Osteoblast (primary cell): ENCODE data around the gene RSPO4. TPM values are rescaled to one million over a fixed set of nuclear protein-coding genes. Genes with fewer than 3 reads are reported as not detected.

Experiments used
- DNase-seq: peaks from one replicate; pipeline ENCODE4 v3.0.0; 2011; ENCODE audit warnings: low spot score, mixed read lengths; ENCODE audit not compliant: insufficient read length; ENCODE audit errors: missing footprints
- H2AFZ ChIP-seq: 2 replicates; pipeline ENCODE4 v1.6.0; 2011; ENCODE audit warnings: mild to moderate bottlenecking, low read length
- H3K27ac ChIP-seq: 2 replicates; pipeline ENCODE4 v1.5.1; 2011; ENCODE audit warnings: mild to moderate bottlenecking, low read depth, low read length, moderate library complexity
- H3K27me3 ChIP-seq: 2 replicates; pipeline ENCODE4 v1.6.0; 2012; ENCODE audit warnings: mild to moderate bottlenecking, control low read depth, inconsistent platforms, low read length, moderate library complexity; ENCODE audit not compliant: insufficient read depth
- H3K36me3 ChIP-seq: 2 replicates; pipeline ENCODE4 v1.5.1; 2011; ENCODE audit warnings: mild to moderate bottlenecking, low read length, control low read depth, moderate library complexity; ENCODE audit not compliant: insufficient read depth
- H3K4me1 ChIP-seq: 2 replicates; pipeline ENCODE4 v1.5.1; 2011; ENCODE audit warnings: mild to moderate bottlenecking, low read length, control low read depth, moderate library complexity; ENCODE audit not compliant: insufficient read depth
- H3K4me2 ChIP-seq: 2 replicates; pipeline ENCODE4 v1.6.0; 2011; ENCODE audit warnings: mild to moderate bottlenecking, low read length; ENCODE audit not compliant: insufficient read depth
- H3K4me3 ChIP-seq: fragments of 200-600 bp; sonication (generic); 3 replicates; pipeline ENCODE4 v1.5.1; 2012; ENCODE audit warnings: mild to moderate bottlenecking, low read length, inconsistent platforms; ENCODE audit not compliant: insufficient read depth
- H3K79me2 ChIP-seq: 2 replicates; pipeline ENCODE4 v1.6.0; 2012; ENCODE audit warnings: mild to moderate bottlenecking, low read length, control low read depth, inconsistent platforms; ENCODE audit not compliant: insufficient read depth
- H3K9me3 ChIP-seq: 2 replicates; pipeline ENCODE4 v1.5.1; 2011; ENCODE audit warnings: low read depth, low read length, control low read depth
- H4K20me1 ChIP-seq: 2 replicates; pipeline ENCODE4 v1.6.0; 2012; ENCODE audit warnings: mild to moderate bottlenecking, low read length, control low read depth; ENCODE audit not compliant: insufficient read depth
- CTCF ChIP-seq: IDR thresholded peaks from 2 replicates; pipeline ENCODE4 v1.5.1; 2011; ENCODE audit warnings: mild to moderate bottlenecking, low read depth, low read length, moderate library complexity; ENCODE audit errors: extremely low read depth
- total RNA-seq: library from RNA; depleted of rRNA; stranded (reverse); fragments of >200 nt; gene quantifications from 2 replicates; pipeline ENCODE4 v1.2.3, GENCODE V29; 2012

The RSPO4 gene
- total RNA-seq, 1 donor: not detected

- no peak overlapping the region for H2AFZ ChIP-seq
- no peaks in the 10 kb centered on the region for H3K36me3 ChIP-seq
- no peak overlapping the region for H3K27ac ChIP-seq
- no peaks in the 10 kb centered on the region for H4K20me1 ChIP-seq
- H3K27me3 ChIP-seq: peaks cover 37% of the 10 kb centered on the region
- H3K4me1 ChIP-seq: no peaks in the 10 kb centered on the region
- no peak overlapping the region for H3K4me3 ChIP-seq
- DNase-seq: no peak
- no peak overlapping the region for H3K4me2 ChIP-seq
- H3K79me2 ChIP-seq: no peaks in the 10 kb centered on the region
- no peak for TF ChIP-seq CTCF
- H3K9me3 ChIP-seq: no peaks in the 10 kb centered on the region
Measured at GRCh38 chr20:1005452-1006027, 3.4 kb upstream of the RSPO4 start.

- H3K27me3 ChIP-seq: peaks cover 42% of the 10 kb centered on the region
- no peaks in the 10 kb centered on the region for H4K20me1 ChIP-seq
- H3K36me3 ChIP-seq: no peaks in the 10 kb centered on the region
- H3K27ac ChIP-seq: no peak overlapping the region
- H3K4me2 ChIP-seq: no peak overlapping the region
- H2AFZ ChIP-seq: no peak overlapping the region
- no peak overlapping the region for H3K4me3 ChIP-seq
- peak; percentile 84 for DNase-seq
- no peaks in the 10 kb centered on the region for H3K9me3 ChIP-seq
- no peaks in the 10 kb centered on the region for H3K79me2 ChIP-seq
- no peaks in the 10 kb centered on the region for H3K4me1 ChIP-seq
- TF ChIP-seq CTCF: no peak
Measured at GRCh38 chr20:1003920-1004697, 2.0 kb upstream of the RSPO4 start.

- Histone ChIP-seq H3K4me2 (no peak overlapping the region), H3K4me1 (no peaks in the 10 kb centered on the region), H4K20me1 (no peaks in the 10 kb centered on the region), H3K4me3 (no peak overlapping the region), H3K27ac (no peak overlapping the region), H2AFZ (no peak overlapping the region), H3K27me3 (peaks cover 42% of the 10 kb centered on the region), H3K9me3 (no peaks in the 10 kb centered on the region), H3K79me2 (no peaks in the 10 kb centered on the region), H3K36me3 (no peaks in the 10 kb centered on the region)
- no peak for TF ChIP-seq CTCF
- DNase-seq: peak; percentile 63
Measured at GRCh38 chr20:1002682-1003561, 811 bp upstream of the RSPO4 start.

GRCh38 chr20:1001116-1001515 is 995 bp downstream of the RSPO4 start:
- Histone ChIP-seq H3K27me3 (peaks cover 42% of the 10 kb centered on the region), H4K20me1 (no peaks in the 10 kb centered on the region), H3K36me3 (no peaks in the 10 kb centered on the region), H3K4me2 (no peak overlapping the region), H3K4me1 (no peaks in the 10 kb centered on the region), H3K79me2 (no peaks in the 10 kb centered on the region), H3K27ac (no peak overlapping the region), H2AFZ (no peak overlapping the region), H3K4me3 (no peak overlapping the region), H3K9me3 (no peaks in the 10 kb centered on the region)
- no peak for DNase-seq
- no peak for TF ChIP-seq CTCF
